ENCODE results near the gene SASH1.

SASH1 gene

GRCh38 chr6:148339766-148340165 lies 2.9 kb upstream of the SASH1 start:
- no peak overlapping the region for H3K4me2 ChIP-seq (ENCODE audit: low read depth, low read length)
- H3K9me2 ChIP-seq (replicated peaks; ENCODE audit: insufficient read depth, low read length), result no peaks in the 10 kb centered on the region
- no peaks in the 10 kb centered on the region for H3K36me3 ChIP-seq (replicated peaks; ENCODE audit: insufficient read depth, low read length)
- H4K20me1 ChIP-seq (ENCODE audit: insufficient read depth, low read length), result no peaks in the 10 kb centered on the region
- no peaks in the 10 kb centered on the region for H3K27me3 ChIP-seq (replicated peaks; ENCODE audit: insufficient read depth, low read length)
- DNase-seq, result no peak
- no peak overlapping the region for H3K27ac ChIP-seq (ENCODE audit: low read length)
- H3K9ac ChIP-seq (ENCODE audit: low read length), result no peak overlapping the region
- no peak overlapping the region for H2AFZ ChIP-seq (ENCODE audit: low read length)
- TF ChIP-seq EZH2 (optimal IDR thresholded peaks at IDR 0.05; ENCODE audit: low read depth, low read length), result no peak
- TF ChIP-seq EZH2phosphoT487 (IDR thresholded peaks at IDR 0.05; ENCODE audit: low read length), result no peak
- TF ChIP-seq, protein P1, sequence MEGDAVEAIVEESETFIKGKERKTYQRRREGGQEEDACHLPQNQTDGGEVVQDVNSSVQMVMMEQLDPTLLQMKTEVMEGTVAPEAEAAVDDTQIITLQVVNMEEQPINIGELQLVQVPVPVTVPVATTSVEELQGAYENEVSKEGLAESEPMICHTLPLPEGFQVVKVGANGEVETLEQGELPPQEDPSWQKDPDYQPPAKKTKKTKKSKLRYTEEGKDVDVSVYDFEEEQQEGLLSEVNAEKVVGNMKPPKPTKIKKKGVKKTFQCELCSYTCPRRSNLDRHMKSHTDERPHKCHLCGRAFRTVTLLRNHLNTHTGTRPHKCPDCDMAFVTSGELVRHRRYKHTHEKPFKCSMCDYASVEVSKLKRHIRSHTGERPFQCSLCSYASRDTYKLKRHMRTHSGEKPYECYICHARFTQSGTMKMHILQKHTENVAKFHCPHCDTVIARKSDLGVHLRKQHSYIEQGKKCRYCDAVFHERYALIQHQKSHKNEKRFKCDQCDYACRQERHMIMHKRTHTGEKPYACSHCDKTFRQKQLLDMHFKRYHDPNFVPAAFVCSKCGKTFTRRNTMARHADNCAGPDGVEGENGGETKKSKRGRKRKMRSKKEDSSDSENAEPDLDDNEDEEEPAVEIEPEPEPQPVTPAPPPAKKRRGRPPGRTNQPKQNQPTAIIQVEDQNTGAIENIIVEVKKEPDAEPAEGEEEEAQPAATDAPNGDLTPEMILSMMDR (IDR thresholded peaks at IDR 0.05; ENCODE audit: low read length), result no peak
- no peaks in the 10 kb centered on the region for H3K79me2 ChIP-seq (ENCODE audit: low read length)
- H3K4me3 ChIP-seq (ENCODE audit: low read length), result no peak overlapping the region
- no peaks in the 10 kb centered on the region for H3F3A ChIP-seq (ENCODE audit: insufficient read depth, low read length)
- H3K4me1 ChIP-seq (ENCODE audit: low read length), result no peaks in the 10 kb centered on the region
- no peaks in the 10 kb centered on the region for H3K9me3 ChIP-seq (replicated peaks; ENCODE audit: insufficient read depth, low read length)

GRCh38 chr6:148340586-148341297 lies 1.9 kb upstream of the SASH1 start:
- no peaks in the 10 kb centered on the region for H3K4me1 ChIP-seq (ENCODE audit: low read length)
- H3K27me3 ChIP-seq (replicated peaks; ENCODE audit: insufficient read depth, low read length), result no peaks in the 10 kb centered on the region
- no peak overlapping the region for H3K9ac ChIP-seq (ENCODE audit: low read length)
- TF ChIP-seq, protein P1 (IDR thresholded peaks at IDR 0.05; ENCODE audit: low read length), result no peak
- TF ChIP-seq EZH2phosphoT487 (IDR thresholded peaks at IDR 0.05; ENCODE audit: low read length), result no peak
- H3K4me2 ChIP-seq (ENCODE audit: low read depth, low read length), result no peak overlapping the region
- no peaks in the 10 kb centered on the region for H3K9me2 ChIP-seq (replicated peaks; ENCODE audit: insufficient read depth, low read length)
- no peak overlapping the region for H3K27ac ChIP-seq (ENCODE audit: low read length)
- no peaks in the 10 kb centered on the region for H3K9me3 ChIP-seq (replicated peaks; ENCODE audit: insufficient read depth, low read length)
- H3K36me3 ChIP-seq (replicated peaks; ENCODE audit: insufficient read depth, low read length), result no peaks in the 10 kb centered on the region
- no peaks in the 10 kb centered on the region for H3K79me2 ChIP-seq (ENCODE audit: low read length)
- no peaks in the 10 kb centered on the region for H4K20me1 ChIP-seq (ENCODE audit: insufficient read depth, low read length)
- H3K4me3 ChIP-seq (ENCODE audit: low read length), result no peak overlapping the region
- H3F3A ChIP-seq (ENCODE audit: insufficient read depth, low read length), result no peaks in the 10 kb centered on the region
- no peak for DNase-seq
- H2AFZ ChIP-seq (ENCODE audit: low read length), result no peak overlapping the region

- Histone ChIP-seq H3K9me2 (replicated peaks; ENCODE audit: insufficient read depth, low read length) (no peaks in the 10 kb centered on the region), H3K9ac (ENCODE audit: low read length) (no peak overlapping the region), H3K27me3 (replicated peaks; ENCODE audit: insufficient read depth, low read length) (no peaks in the 10 kb centered on the region), H3K9me3 (replicated peaks; ENCODE audit: insufficient read depth, low read length) (no peaks in the 10 kb centered on the region), H3K27ac (ENCODE audit: low read length) (no peak overlapping the region), H3K79me2 (ENCODE audit: low read length) (no peaks in the 10 kb centered on the region), H3K4me3 (ENCODE audit: low read length) (no peak overlapping the region), H4K20me1 (ENCODE audit: insufficient read depth, low read length) (no peaks in the 10 kb centered on the region), H3K36me3 (replicated peaks; ENCODE audit: insufficient read depth, low read length) (no peaks in the 10 kb centered on the region), H2AFZ (ENCODE audit: low read length) (no peak overlapping the region), H3F3A (ENCODE audit: insufficient read depth, low read length) (no peaks in the 10 kb centered on the region), H3K4me1 (ENCODE audit: low read length) (no peaks in the 10 kb centered on the region), H3K4me2 (ENCODE audit: low read depth, low read length) (no peak overlapping the region)
- DNase-seq, result no peak
- TF ChIP-seq EZH2 (optimal IDR thresholded peaks at IDR 0.05; ENCODE audit: low read depth, low read length), result no peak
- TF ChIP-seq, protein P1 (IDR thresholded peaks at IDR 0.05; ENCODE audit: low read length), result no peak
- TF ChIP-seq EZH2phosphoT487 (IDR thresholded peaks at IDR 0.05; ENCODE audit: low read length), result no peak
Observed at GRCh38 chr6:148342100-148342349, 613 bp upstream of the SASH1 start.
